K562 (cell line): Measurements from ENCODE around the gene SLC25A45. TPM values are rescaled to one million over a fixed set of nuclear protein-coding genes. Genes with fewer than 3 reads are reported as not detected.

Experiments
- ARID3A ChIP-seq: IDR thresholded peaks from 2 replicates; pipeline ENCODE4 v1.6.1; 2012; ENCODE audit warnings: low read depth, low read length, improper control_type of control experiment, borderline replicate concordance
- CHD1 ChIP-seq: fragments of 200-600 bp; sonication (generic); IDR thresholded peaks from one replicate; pipeline ENCODE4 v1.6.1; 2012; ENCODE audit warnings: mild to moderate bottlenecking, moderate library complexity, low read length, inconsistent platforms
- FOXK2 ChIP-seq, 2 experiments: fragments of 450-650 bp; IDR thresholded peaks in 1 of 2; conservative IDR thresholded peaks in 1 of 2; 2 replicates each; pipeline ENCODE4 v1.6.1; 2016; ENCODE audit warnings: low read depth in 2 of 2, mild to moderate bottlenecking in 1 of 2
- MIER1 ChIP-seq: fragments of 450-650 bp; IDR thresholded peaks from 2 replicates; pipeline ENCODE4 v1.6.1; 2016; ENCODE audit warnings: antibody characterized with exemption, mild to moderate bottlenecking, low read depth
- NEUROD1 ChIP-seq: fragments of 150-350 bp; IDR thresholded peaks from 2 replicates; pipeline ENCODE4 v1.6.1; 2014; ENCODE audit warnings: borderline replicate concordance, low read length, low read depth; ENCODE audit not compliant: partially characterized antibody
- RBM39 ChIP-seq: fragments of 200-400 bp; formaldehyde crosslinking; optimal IDR thresholded peaks from 2 replicates; pipeline ENCODE3; 2018; ENCODE audit warnings: low read depth, low read length
- SREBF1 ChIP-seq: fragments of 150-350 bp; IDR thresholded peaks from 2 replicates; pipeline ENCODE4 v1.6.1; 2014; ENCODE audit warnings: antibody characterized with exemption, low read depth, low read length, borderline replicate concordance
- TOE1 ChIP-seq, 2 experiments: fragments of 450-650 bp in 1 of 2; sonication (generic) in 1 of 2; formaldehyde crosslinking in 1 of 2; IDR thresholded peaks; 2 replicates each; pipeline versions ENCODE4 v1.7.1 to v1.8.0; 2016 to 2022; ENCODE audit warnings: borderline replicate concordance in 2 of 2, mild to moderate bottlenecking in 2 of 2, antibody characterized with exemption in 1 of 2, inconsistent platforms in 1 of 2, low read depth in 1 of 2, missing genetic modification reagents in 1 of 2, moderate library complexity in 1 of 2
- WHSC1 ChIP-seq: IDR thresholded peaks from one replicate; pipeline ENCODE4 v1.6.1; 2012; ENCODE audit warnings: low read length, control low read depth, inconsistent platforms
- ZBTB8A ChIP-seq: fragments of 450-650 bp; IDR thresholded peaks from 2 replicates; pipeline ENCODE4 v1.6.1; 2018; ENCODE audit warnings: mild to moderate bottlenecking, moderate library complexity; ENCODE audit not compliant: partially characterized antibody
- ZFPM2 ChIP-seq: fragments of 250-450 bp; sonication (Bioruptor Pico); IDR thresholded peaks from 2 replicates; pipeline ENCODE4 v1.5.1; 2022; ENCODE audit warnings: mild to moderate bottlenecking
- ZNF23 ChIP-seq: fragments of 250-450 bp; sonication (Bioruptor Pico); IDR thresholded peaks from 2 replicates; pipeline ENCODE4 v1.4.0; 2020; ENCODE audit warnings: mild to moderate bottlenecking
- ZNF586 ChIP-seq: fragments of 450-650 bp; formaldehyde crosslinking; conservative IDR thresholded peaks from 2 replicates; pipeline ENCODE4 v1.4.0; 2020; ENCODE audit warnings: mild to moderate bottlenecking, moderate library complexity
- ZNF766 ChIP-seq: fragments of 200-800 bp; sonication (Bioruptor generic); conservative IDR thresholded peaks from 2 replicates; pipeline ENCODE4 v1.6.1; 2016; ENCODE audit warnings: missing genetic modification characterization, missing compliant biosample characterization
- ZNF830 ChIP-seq: fragments of 250-450 bp; sonication (Bioruptor Pico); IDR thresholded peaks from 2 replicates; pipeline ENCODE4 v1.5.0; 2021; ENCODE audit warnings: mild to moderate bottlenecking
- polyA plus RNA-seq, 8 experiments: library from polyadenylated mRNA; depleted of rRNA in 4 of 8; stranded (reverse) in 5 of 8; unstranded in 3 of 8; fragments of >200 nt; fragmentation: Nextera tagmentation in 2 of 8; fragmentation: Illumina TruSeq in 1 of 8; extraction: Ambion mirVana in 2 of 8; extraction: Trizol in 1 of 8; gene quantifications; 2 replicates each; pipeline versions ENCODE4 v1.2.1 to v1.2.3, GENCODE V29; 2011 to 2014; ENCODE audit warnings: inconsistent platforms in 1 of 8, missing spikeins in 1 of 8
- total RNA-seq, 7 experiments: library from RNA; depleted of rRNA in 6 of 7; stranded (reverse); fragments of >200 nt in 6 of 7; fragmentation: Illumina TruSeq in 2 of 7; extraction: Trizol in 2 of 7; gene quantifications; 2 replicates each; pipeline versions ENCODE4 v1.2.1 to v1.2.3, GENCODE V29; 2011 to 2021; ENCODE audit warnings: low replicate concordance in 1 of 7

SLC25A45 gene
- total and polyA plus RNA-seq, 9 of the 15 experiments (the other 6 are each of a cell fraction or from before 2014, with no cell fraction given) = 0.15 to 2.3 (median 0.68) TPM

- TF ChIP-seq TOE1 (IDR thresholded peaks at IDR 0.05; ENCODE audit: borderline replicate concordance) (no peak), TOE1 (CRISPR knock-in tag; IDR thresholded peaks at IDR 0.05; ENCODE audit: borderline replicate concordance, low read depth) (no peak), WHSC1 (no peak), NEUROD1 (no peak), SREBF1 (no peak), CHD1 (no peak), FOXK2 (conservative IDR thresholded peaks at IDR 0.05 in 1 of 2, IDR thresholded peaks at IDR 0.05 in 1 of 2; ENCODE audit: low read depth in 2 of 2) (no peak; a peak in 1 of 4 replicates), ARID3A (no peak), ZNF830 (CRISPR knock-in tag) (0 out of 2 replicates have a peak, but pooled peaks have one; percentile 22), ZNF23 (CRISPR knock-in tag) (peak; percentile 73), MIER1 (no peak), ZNF586 (0 out of 2 replicates have a peak, but pooled peaks have one; percentile 76), ZBTB8A (no peak), RBM39 (no peak), ZFPM2 (CRISPR knock-in tag) (peak; percentile 75; the same call in 1 of the 2 replicates), ZNF766 (CRISPR knock-in tag) (0 out of 2 replicates have a peak, but pooled peaks have one; percentile 13)
Observed at GRCh38 chr11:65427691-65428577, 45.5 kb upstream of the SLC25A45 start (continued).
